ENCODE data around the gene ZNF304. TPM values are rescaled to one million over a fixed set of nuclear protein-coding genes. Genes with fewer than 3 reads are reported as not detected.

ZNF304 gene
- total and polyA plus RNA-seq, 2 of the 13 experiments (the other 11 are each of a cell fraction or from before 2014, with no cell fraction given), result 3.4 to 8.0 TPM

DNA sequence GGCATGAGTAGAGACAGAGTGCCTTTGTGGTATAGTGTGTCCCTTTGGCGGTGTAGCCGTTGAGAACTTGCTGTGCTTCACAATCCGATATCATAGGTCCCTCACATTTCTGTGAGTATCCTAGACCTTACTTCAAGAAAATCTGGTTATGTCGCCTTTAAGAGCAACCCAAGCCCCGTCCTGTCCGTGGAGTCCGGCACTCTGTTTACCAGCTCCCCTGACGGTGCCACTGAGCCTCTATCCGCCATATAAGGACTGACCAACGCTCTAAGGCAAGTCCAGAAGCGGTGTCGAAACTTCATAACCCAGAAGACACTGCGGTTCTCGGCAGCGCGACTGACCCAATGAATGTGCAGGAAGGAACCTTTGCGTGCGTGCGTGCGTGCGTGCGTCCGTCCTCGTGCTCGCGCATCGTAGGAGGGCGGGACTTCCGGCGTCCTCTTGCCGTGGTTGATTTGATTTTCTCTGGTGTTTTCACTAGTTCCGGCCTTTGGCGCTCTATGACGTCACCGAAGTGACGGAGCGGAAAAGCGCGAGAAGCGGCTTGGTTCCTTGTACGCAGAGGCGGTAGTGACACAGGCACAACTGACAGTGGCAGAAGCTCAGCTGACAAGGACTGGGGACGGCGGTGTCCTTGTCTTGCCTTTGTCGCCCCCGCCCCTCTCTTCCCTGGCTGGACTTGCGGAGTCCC, 12.1 kb downstream of the ZNF304 start, which contains the start of the genes TRAPPC2B and ZNF547 (continued):
- TF ChIP-seq ZNF790 (CRISPR knock-in tag; IDR thresholded peaks at IDR 0.05; ENCODE audit: borderline replicate concordance) (no peak), TP53 (CRISPR knock-in tag; conservative IDR thresholded peaks at IDR 0.05) (no peak), HIVEP1 (CRISPR knock-in tag; IDR thresholded peaks at IDR 0.05) (no peak), DNMT1 (CRISPR knock-in tag; IDR thresholded peaks at IDR 0.05) (no peak), HHEX (CRISPR knock-in tag; IDR thresholded peaks at IDR 0.05) (no peak), FLYWCH1 (CRISPR knock-in tag; IDR thresholded peaks at IDR 0.05) (no peak), ZNF292 (CRISPR knock-in tag; IDR thresholded peaks at IDR 0.05; ENCODE audit: borderline replicate concordance, low read depth) (no peak), ZSCAN12 (CRISPR knock-in tag; IDR thresholded peaks at IDR 0.05) (no peak), NR2C2 (CRISPR knock-in tag; IDR thresholded peaks at IDR 0.05; ENCODE audit: borderline replicate concordance) (peak; percentile 87), SMARCC2 (IDR thresholded peaks at IDR 0.05) (no peak), ZZZ3 (CRISPR knock-in tag; IDR thresholded peaks at IDR 0.05; ENCODE audit: borderline replicate concordance) (peak; percentile 86; the same call in 1 of the 2 replicates), CHD2 (IDR thresholded peaks at IDR 0.05; ENCODE audit: low read depth, low read length) (peak; percentile 86)
- TF ChIP-seq, protein P1, sequence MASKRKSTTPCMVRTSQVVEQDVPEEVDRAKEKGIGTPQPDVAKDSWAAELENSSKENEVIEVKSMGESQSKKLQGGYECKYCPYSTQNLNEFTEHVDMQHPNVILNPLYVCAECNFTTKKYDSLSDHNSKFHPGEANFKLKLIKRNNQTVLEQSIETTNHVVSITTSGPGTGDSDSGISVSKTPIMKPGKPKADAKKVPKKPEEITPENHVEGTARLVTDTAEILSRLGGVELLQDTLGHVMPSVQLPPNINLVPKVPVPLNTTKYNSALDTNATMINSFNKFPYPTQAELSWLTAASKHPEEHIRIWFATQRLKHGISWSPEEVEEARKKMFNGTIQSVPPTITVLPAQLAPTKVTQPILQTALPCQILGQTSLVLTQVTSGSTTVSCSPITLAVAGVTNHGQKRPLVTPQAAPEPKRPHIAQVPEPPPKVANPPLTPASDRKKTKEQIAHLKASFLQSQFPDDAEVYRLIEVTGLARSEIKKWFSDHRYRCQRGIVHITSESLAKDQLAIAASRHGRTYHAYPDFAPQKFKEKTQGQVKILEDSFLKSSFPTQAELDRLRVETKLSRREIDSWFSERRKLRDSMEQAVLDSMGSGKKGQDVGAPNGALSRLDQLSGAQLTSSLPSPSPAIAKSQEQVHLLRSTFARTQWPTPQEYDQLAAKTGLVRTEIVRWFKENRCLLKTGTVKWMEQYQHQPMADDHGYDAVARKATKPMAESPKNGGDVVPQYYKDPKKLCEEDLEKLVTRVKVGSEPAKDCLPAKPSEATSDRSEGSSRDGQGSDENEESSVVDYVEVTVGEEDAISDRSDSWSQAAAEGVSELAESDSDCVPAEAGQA (IDR thresholded peaks at IDR 0.05; ENCODE audit: low read depth), result peak; percentile 99
- TF ChIP-seq, protein P1 (CRISPR knock-in tag; IDR thresholded peaks at IDR 0.05; ENCODE audit: borderline replicate concordance), result no peak
- TF ChIP-seq, protein P2, sequence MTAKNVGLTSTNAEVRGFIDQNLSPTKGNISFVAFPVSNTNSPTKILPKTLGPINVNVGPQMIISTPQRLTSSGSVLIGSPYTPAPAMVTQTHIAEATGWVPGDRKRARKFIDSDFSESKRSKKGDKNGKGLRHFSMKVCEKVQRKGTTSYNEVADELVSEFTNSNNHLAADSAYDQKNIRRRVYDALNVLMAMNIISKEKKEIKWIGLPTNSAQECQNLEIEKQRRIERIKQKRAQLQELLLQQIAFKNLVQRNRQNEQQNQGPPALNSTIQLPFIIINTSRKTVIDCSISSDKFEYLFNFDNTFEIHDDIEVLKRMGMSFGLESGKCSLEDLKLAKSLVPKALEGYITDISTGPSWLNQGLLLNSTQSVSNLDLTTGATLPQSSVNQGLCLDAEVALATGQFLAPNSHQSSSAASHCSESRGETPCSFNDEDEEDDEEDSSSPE (CRISPR knock-in tag; IDR thresholded peaks at IDR 0.05), result peak; percentile 73
- TF ChIP-seq, protein P3, sequence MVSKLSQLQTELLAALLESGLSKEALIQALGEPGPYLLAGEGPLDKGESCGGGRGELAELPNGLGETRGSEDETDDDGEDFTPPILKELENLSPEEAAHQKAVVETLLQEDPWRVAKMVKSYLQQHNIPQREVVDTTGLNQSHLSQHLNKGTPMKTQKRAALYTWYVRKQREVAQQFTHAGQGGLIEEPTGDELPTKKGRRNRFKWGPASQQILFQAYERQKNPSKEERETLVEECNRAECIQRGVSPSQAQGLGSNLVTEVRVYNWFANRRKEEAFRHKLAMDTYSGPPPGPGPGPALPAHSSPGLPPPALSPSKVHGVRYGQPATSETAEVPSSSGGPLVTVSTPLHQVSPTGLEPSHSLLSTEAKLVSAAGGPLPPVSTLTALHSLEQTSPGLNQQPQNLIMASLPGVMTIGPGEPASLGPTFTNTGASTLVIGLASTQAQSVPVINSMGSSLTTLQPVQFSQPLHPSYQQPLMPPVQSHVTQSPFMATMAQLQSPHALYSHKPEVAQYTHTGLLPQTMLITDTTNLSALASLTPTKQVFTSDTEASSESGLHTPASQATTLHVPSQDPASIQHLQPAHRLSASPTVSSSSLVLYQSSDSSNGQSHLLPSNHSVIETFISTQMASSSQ (IDR thresholded peaks at IDR 0.05; ENCODE audit: low read depth), result no peak
- TF ChIP-seq, protein P3 (CRISPR knock-in tag; IDR thresholded peaks at IDR 0.05; ENCODE audit: borderline replicate concordance), result peak; percentile 64; the same call in 1 of the 2 replicates

Measured in HepG2 (cell line).